Neural progenitor cell (in vitro differentiated cells): Measurements from ENCODE around the gene RNU4-1. TPM values are rescaled to one million over a fixed set of nuclear protein-coding genes. Genes with fewer than 3 reads are reported as not detected.
A peak's percentile ranks its signal among the peaks of the same experiment; 100 is the strongest.
"Not testable (repeated sequence)": the region's sequence is repeated elsewhere in the genome, so short reads cannot be mapped to it uniquely, and the experiment has no call there.

Experiments
- DNase-seq: peaks from one replicate; pipeline ENCODE4 v3.0.0-alpha.2; 2016; ENCODE audit warnings: low spot score
- H2AFZ ChIP-seq: fragments of 200-600 bp; sonication (generic); replicated peaks from 2 replicates; pipeline ENCODE4 v1.6.1; 2016; ENCODE audit warnings: antibody characterized with exemption
- H3F3A ChIP-seq: fragments of 200-600 bp; sonication (generic); 2 replicates; pipeline ENCODE4 v1.6.1; 2016; ENCODE audit warnings: antibody characterized with exemption, low read depth
- H3K27ac ChIP-seq: fragments of 200-600 bp; sonication (generic); 2 replicates; pipeline ENCODE4 v1.5.1; 2016; ENCODE audit warnings: mild to moderate bottlenecking
- H3K27me3 ChIP-seq: fragments of 200-600 bp; sonication (generic); 2 replicates; pipeline ENCODE4 v1.6.1; 2016; ENCODE audit warnings: mild to moderate bottlenecking, moderate library complexity
- H3K36me3 ChIP-seq: fragments of 200-600 bp; sonication (generic); 2 replicates; pipeline ENCODE4 v1.5.1; 2016
- H3K4me1 ChIP-seq: fragments of 200-600 bp; sonication (generic); 2 replicates; pipeline ENCODE4 v1.6.1; 2016; ENCODE audit warnings: mixed run types
- H3K4me2 ChIP-seq: fragments of 200-600 bp; sonication (generic); 2 replicates; pipeline ENCODE4 v1.6.1; 2016
- H3K4me3 ChIP-seq: fragments of 200-600 bp; sonication (generic); 2 replicates; pipeline ENCODE4 v1.5.1; 2016
- H3K79me2 ChIP-seq: fragments of 200-600 bp; sonication (generic); 2 replicates; pipeline ENCODE4 v1.6.1; 2016; ENCODE audit warnings: low read depth
- H3K9ac ChIP-seq: fragments of 200-600 bp; sonication (generic); 2 replicates; pipeline ENCODE4 v1.6.1; 2016
- H3K9me3 ChIP-seq: fragments of 200-600 bp; sonication (generic); 2 replicates; pipeline ENCODE4 v1.5.1; 2016; ENCODE audit warnings: low read depth
- H4K20me1 ChIP-seq: fragments of 200-600 bp; sonication (generic); 2 replicates; pipeline ENCODE4 v1.6.1; 2016; ENCODE audit warnings: low read depth
- H3K27ac Mint-ChIP-seq: 3 replicates; pipeline ENCODE4 v1.8.0; 2021; ENCODE audit warnings: mixed read lengths
- H3K27me3 Mint-ChIP-seq: 2 replicates; pipeline ENCODE4 v1.8.0; 2022; ENCODE audit warnings: low read depth, mild to moderate bottlenecking, inconsistent platforms, moderate library complexity, mixed read lengths; ENCODE audit not compliant: insufficient read depth
- H3K36me3 Mint-ChIP-seq: 3 replicates; pipeline ENCODE4 v1.8.0; 2021; ENCODE audit warnings: mixed read lengths
- H3K4me1 Mint-ChIP-seq: 3 replicates; pipeline ENCODE4 v1.8.0; 2021; ENCODE audit warnings: mixed read lengths
- H3K4me3 Mint-ChIP-seq: 3 replicates; pipeline ENCODE4 v1.8.0; 2021; ENCODE audit warnings: mild to moderate bottlenecking, moderate library complexity, mixed read lengths
- H3K9me3 Mint-ChIP-seq: 3 replicates; pipeline ENCODE4 v1.8.0; 2020; ENCODE audit warnings: mixed read lengths
- EZH2 ChIP-seq: fragments of 200-600 bp; sonication (generic); IDR thresholded peaks from 2 replicates; pipeline ENCODE4 v1.6.1; 2017; ENCODE audit warnings: antibody characterized with exemption, mild to moderate bottlenecking, moderate library complexity
- EZH2phosphoT487 ChIP-seq: fragments of 200-600 bp; sonication (generic); IDR thresholded peaks from 2 replicates; pipeline ENCODE4 v1.6.1; 2017; ENCODE audit warnings: antibody characterized with exemption
- small RNA-seq: library from RNA; depleted of rRNA; stranded (forward); fragments of <200 nt; gene quantifications from one replicate; pipeline ENCODE3, GENCODE V24; 2015
- total RNA-seq: library from RNA; depleted of rRNA; stranded (reverse); fragments of >200 nt; gene quantifications from 2 replicates; pipeline ENCODE4 v1.2.3, GENCODE V29; 2015; ENCODE audit warnings: low replicate concordance
- TF ChIP-seq, protein P1 (sequence below): fragments of 200-600 bp; sonication (generic); IDR thresholded peaks from 2 replicates; pipeline ENCODE4 v1.5.1; 2017; ENCODE audit warnings: antibody characterized with exemption, mild to moderate bottlenecking

RNU4-1 gene
- total RNA-seq, 1 donor from 2014 or later: under 0.01 TPM

DNA sequence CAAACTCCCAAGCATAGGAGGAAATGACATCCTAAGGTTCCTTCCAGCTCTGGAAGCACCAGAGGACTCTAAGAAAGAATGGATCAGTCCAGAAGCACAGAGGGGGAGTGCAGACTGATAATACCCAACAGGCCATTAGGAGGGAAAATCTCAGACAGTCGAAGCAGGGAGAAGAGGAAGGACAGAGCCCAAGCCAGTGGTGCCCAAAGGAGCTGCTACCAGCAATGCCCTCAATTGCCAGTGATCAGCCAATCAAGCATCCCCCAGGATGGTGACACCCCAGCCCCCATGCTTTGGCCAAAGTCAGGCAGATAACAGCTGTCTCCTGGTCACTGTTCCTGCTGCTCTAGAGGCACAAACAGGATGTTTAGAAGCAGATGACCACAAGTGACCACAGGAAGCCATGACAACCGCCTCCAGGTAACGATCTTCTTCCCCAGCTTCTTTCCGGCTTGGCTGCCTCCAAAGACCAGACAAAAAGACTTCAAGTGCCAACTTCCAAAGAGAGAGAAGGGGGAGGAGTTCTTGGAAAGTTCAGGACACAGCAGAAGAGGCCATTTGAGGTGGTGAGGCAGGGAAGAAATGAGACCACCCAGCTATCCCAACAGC is 43.7 kb downstream of the RNU4-1 start:
- Mint-ChIP-seq H3K4me3 (no peak overlapping the region), H3K27me3 (peaks cover 2% of the 10 kb centered on the region), H3K36me3 (peaks cover 6% of the 10 kb centered on the region), H3K27ac (no peak overlapping the region), H3K9me3 (no peaks in the 10 kb centered on the region), H3K4me1 (peaks cover 27% of the 10 kb centered on the region)
- H3K79me2 ChIP-seq: peaks cover 61% of the 10 kb centered on the region
- DNase-seq: no peak
- H3K4me2 ChIP-seq: no peak overlapping the region
- H3K9me3 ChIP-seq: no peaks in the 10 kb centered on the region
- H2AFZ ChIP-seq: no peak overlapping the region
- peaks cover 9% of the 10 kb centered on the region for H3F3A ChIP-seq
- H3K36me3 ChIP-seq: no peaks in the 10 kb centered on the region
- H3K4me3 ChIP-seq: no peak overlapping the region
- no peak overlapping the region for H3K27ac ChIP-seq
- H4K20me1 ChIP-seq: peaks cover 34% of the 10 kb centered on the region
- no peaks in the 10 kb centered on the region for H3K4me1 ChIP-seq
- no peaks in the 10 kb centered on the region for H3K27me3 ChIP-seq
- no peak overlapping the region for H3K9ac ChIP-seq
- no peak for TF ChIP-seq EZH2
- TF ChIP-seq, protein P1, sequence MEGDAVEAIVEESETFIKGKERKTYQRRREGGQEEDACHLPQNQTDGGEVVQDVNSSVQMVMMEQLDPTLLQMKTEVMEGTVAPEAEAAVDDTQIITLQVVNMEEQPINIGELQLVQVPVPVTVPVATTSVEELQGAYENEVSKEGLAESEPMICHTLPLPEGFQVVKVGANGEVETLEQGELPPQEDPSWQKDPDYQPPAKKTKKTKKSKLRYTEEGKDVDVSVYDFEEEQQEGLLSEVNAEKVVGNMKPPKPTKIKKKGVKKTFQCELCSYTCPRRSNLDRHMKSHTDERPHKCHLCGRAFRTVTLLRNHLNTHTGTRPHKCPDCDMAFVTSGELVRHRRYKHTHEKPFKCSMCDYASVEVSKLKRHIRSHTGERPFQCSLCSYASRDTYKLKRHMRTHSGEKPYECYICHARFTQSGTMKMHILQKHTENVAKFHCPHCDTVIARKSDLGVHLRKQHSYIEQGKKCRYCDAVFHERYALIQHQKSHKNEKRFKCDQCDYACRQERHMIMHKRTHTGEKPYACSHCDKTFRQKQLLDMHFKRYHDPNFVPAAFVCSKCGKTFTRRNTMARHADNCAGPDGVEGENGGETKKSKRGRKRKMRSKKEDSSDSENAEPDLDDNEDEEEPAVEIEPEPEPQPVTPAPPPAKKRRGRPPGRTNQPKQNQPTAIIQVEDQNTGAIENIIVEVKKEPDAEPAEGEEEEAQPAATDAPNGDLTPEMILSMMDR: no peak

DNA sequence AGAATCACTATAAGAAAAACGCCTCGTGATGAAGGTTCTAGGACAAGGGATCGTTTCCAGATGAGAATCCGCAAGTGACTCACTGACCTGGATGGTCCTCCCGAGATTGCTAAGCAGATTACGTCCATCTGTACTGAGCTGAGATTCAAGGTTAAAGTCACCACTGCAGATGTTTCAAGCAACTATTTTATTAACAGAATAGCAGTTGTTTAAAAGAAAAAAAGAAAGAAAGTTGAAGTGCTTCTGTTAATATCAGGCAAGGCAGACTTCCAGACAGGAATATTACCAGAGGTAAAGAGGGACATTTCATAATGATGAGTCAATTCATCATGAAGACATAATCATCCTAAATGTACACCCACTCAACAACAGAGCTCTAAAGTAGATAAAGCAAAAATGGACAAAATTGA is 45.4 kb downstream of the RNU4-1 start:
- H3K9ac ChIP-seq: no peak overlapping the region
- H3K27me3 ChIP-seq: no peaks in the 10 kb centered on the region
- Mint-ChIP-seq H3K27ac (no peak overlapping the region), H3K27me3 (peaks cover 5% of the 10 kb centered on the region), H3K4me3 (no peak overlapping the region), H3K36me3 (peaks cover 5% of the 10 kb centered on the region), H3K9me3 (no peaks in the 10 kb centered on the region), H3K4me1 (peaks cover 40% of the 10 kb centered on the region)
- no peak overlapping the region for H3K4me2 ChIP-seq
- peaks cover 49% of the 10 kb centered on the region for H4K20me1 ChIP-seq
- H3F3A ChIP-seq: peaks cover 21% of the 10 kb centered on the region
- peaks cover 4% of the 10 kb centered on the region for H3K4me1 ChIP-seq
- H2AFZ ChIP-seq: no peak overlapping the region
- no peak overlapping the region for H3K4me3 ChIP-seq
- H3K36me3 ChIP-seq: no peaks in the 10 kb centered on the region
- DNase-seq: no peak
- no peak overlapping the region for H3K27ac ChIP-seq
- H3K9me3 ChIP-seq: no peaks in the 10 kb centered on the region
- TF ChIP-seq, protein P1: no peak
- TF ChIP-seq EZH2 (no peak), EZH2phosphoT487 (no peak)
- H3K79me2 ChIP-seq: peaks cover 50% of the 10 kb centered on the region

DNA sequence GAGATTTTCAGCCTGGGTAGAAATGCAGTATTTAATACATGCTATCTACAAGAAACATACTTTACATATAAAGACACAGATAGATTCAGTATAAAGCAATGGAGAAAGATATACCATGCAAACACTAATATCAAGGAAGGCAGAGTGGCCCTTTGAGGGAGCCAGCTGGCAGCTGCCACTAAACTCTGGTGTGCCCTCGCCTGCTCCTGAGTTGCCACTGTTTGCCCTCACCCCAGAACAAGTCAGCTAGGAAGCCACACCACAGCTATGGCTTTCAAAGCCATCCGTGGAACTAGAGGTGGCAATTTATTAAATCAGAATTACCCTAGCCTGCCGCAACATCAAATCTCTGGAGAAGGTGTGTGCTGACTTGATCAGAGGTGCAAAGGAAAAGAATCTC is 45.9 kb downstream of the RNU4-1 start:
- H3K4me2 ChIP-seq: no peak overlapping the region

DNA sequence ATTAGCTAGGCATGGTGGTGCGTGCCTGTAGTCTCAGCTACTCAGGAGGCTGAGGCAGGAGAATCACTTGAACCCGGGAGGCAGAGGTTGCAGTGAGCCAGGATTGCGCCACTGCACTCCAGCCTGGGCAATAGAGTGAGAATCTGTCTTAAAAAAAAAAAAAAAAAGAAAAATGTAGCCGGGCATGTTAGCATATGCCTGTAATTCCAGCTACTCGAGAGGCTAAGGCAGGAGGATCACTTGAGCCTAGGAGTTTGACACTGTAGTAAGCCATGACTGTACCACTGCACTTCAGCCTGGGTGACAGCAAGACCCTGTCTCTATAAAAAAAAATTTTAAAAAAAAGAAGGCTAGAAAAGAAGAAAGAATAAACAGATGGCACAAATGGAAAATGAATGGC is 46.3 kb downstream of the RNU4-1 start:
- not testable (repeated sequence) for H3K4me3 ChIP-seq, H3K9me3 ChIP-seq, H3K27me3 ChIP-seq, H3K27ac ChIP-seq, H3K4me2 ChIP-seq, H3K4me1 ChIP-seq, H3K27ac Mint-ChIP-seq, H3K36me3 ChIP-seq, DNase-seq, H3K9me3 Mint-ChIP-seq, H3K36me3 Mint-ChIP-seq, H2AFZ ChIP-seq, H3K4me3 Mint-ChIP-seq, H3K27me3 Mint-ChIP-seq, H3K9ac ChIP-seq
- Histone ChIP-seq H4K20me1 (peaks cover 58% of the 10 kb centered on the region), H3F3A (peaks cover 31% of the 10 kb centered on the region), H3K79me2 (peaks cover 41% of the 10 kb centered on the region)
- H3K4me1 Mint-ChIP-seq: peaks cover 48% of the 10 kb centered on the region

More for the DNA sequence above, 45.9 kb downstream of the RNU4-1 start:
- H3K4me3 Mint-ChIP-seq: no peak overlapping the region
- Histone ChIP-seq H3K4me3 (no peak overlapping the region), H3K9me3 (no peaks in the 10 kb centered on the region), H3K79me2 (peaks cover 46% of the 10 kb centered on the region), H3F3A (peaks cover 26% of the 10 kb centered on the region), H3K27ac (no peak overlapping the region), H2AFZ (no peak overlapping the region), H3K4me1 (peaks cover 4% of the 10 kb centered on the region), H3K9ac (no peak overlapping the region), H3K36me3 (no peaks in the 10 kb centered on the region), H3K27me3 (no peaks in the 10 kb centered on the region), H4K20me1 (peaks cover 54% of the 10 kb centered on the region)
- no peaks in the 10 kb centered on the region for H3K9me3 Mint-ChIP-seq
- DNase-seq: no peak
- H3K27me3 Mint-ChIP-seq: peaks cover 5% of the 10 kb centered on the region
- H3K4me1 Mint-ChIP-seq: peaks cover 44% of the 10 kb centered on the region
- peaks cover 5% of the 10 kb centered on the region for H3K36me3 Mint-ChIP-seq
- TF ChIP-seq EZH2phosphoT487 (no peak), EZH2 (no peak)
- TF ChIP-seq, protein P1: no peak
- H3K27ac Mint-ChIP-seq: no peak overlapping the region

Small RNA genes within 50 kb of the gene (small RNA-seq; reads per million reads assigned to genes)
- gene RNU4-1 (1,095 reads per million, percentile 99 among the genes with 10 or more reads in this experiment), gene RNU4-2 (341 reads per million, percentile 99 among the genes with 10 or more reads in this experiment), gene RNU6-1088P (not detected)

Other genes with a start within 250 kb of the RNU4-1 start
- 17.5 and 24.5 TPM in 2 replicates for gene RAB35, start 176.5 kb downstream of the RNU4-1 start, total RNA-seq
- gene GCN1, start 98.5 kb downstream of the RNU4-1 start, total RNA-seq: 60.9 and 74.3 TPM in 2 replicates
- 7,069 and 9,364 TPM in 2 replicates for gene RPLP0, start 92.1 kb downstream of the RNU4-1 start, total RNA-seq
- gene PXN, start 27.5 kb downstream of the RNU4-1 start, total RNA-seq: 8.2 and 19.3 TPM in 2 replicates
- gene RNU4-2, start 1.3 kb downstream of the RNU4-1 start, total RNA-seq: under 0.01 TPM in 1 of 2 replicates, not detected in the other
- 3.8 and 6.8 TPM in 2 replicates for gene SIRT4, start 9.1 kb upstream of the RNU4-1 start, total RNA-seq
- gene PLA2G1B, start 34.5 kb upstream of the RNU4-1 start, total RNA-seq: not detected in 2 replicates
- 40.2 and 48.6 TPM in 2 replicates for gene MSI1, start 75.9 kb upstream of the RNU4-1 start, total RNA-seq
- 296 and 432 TPM in 2 replicates for gene COX6A1, start 144.9 kb upstream of the RNU4-1 start, total RNA-seq
- 47.2 and 72.1 TPM in 2 replicates for gene TRIAP1, start 153.1 kb upstream of the RNU4-1 start, total RNA-seq
- gene GATC, start 153.2 kb upstream of the RNU4-1 start, total RNA-seq: 21.9 and 29.1 TPM in 2 replicates
- 257 and 273 TPM in 2 replicates for gene SRSF9, start 176.5 kb upstream of the RNU4-1 start, total RNA-seq
- 284 and 355 TPM in 2 replicates for gene DYNLL1, start 202.9 kb upstream of the RNU4-1 start, total RNA-seq
- 66.7 and 72.7 TPM in 2 replicates for gene COQ5, start 235.9 kb upstream of the RNU4-1 start, total RNA-seq
- gene RNF10, start 241.1 kb upstream of the RNU4-1 start, total RNA-seq: 75.9 and 131 TPM in 2 replicates